Prostate gland (tissue), 2 donors: ENCODE data around the gene MTMR1.

Experiments
- POLR2AphosphoS5 ChIP-seq: sonication (generic); formaldehyde crosslinking; IDR thresholded peaks from one replicate; pipeline ENCODE4 v1.6.1; 2017; ENCODE audit warnings: antibody characterized with exemption
- TF ChIP-seq, protein P1 (sequence below), 4 experiments: fragments of 200-600 bp in 2 of 4; fragments of 450-650 bp in 2 of 4; sonication (generic) in 2 of 4; IDR thresholded peaks; 1 replicate in 3 of 4; 2 replicates in 1 of 4; pipeline ENCODE4 v1.5.1; 2016 to 2019; ENCODE audit warnings: antibody characterized with exemption in 4 of 4, mild to moderate bottlenecking in 2 of 4, moderate library complexity in 2 of 4

DNA sequence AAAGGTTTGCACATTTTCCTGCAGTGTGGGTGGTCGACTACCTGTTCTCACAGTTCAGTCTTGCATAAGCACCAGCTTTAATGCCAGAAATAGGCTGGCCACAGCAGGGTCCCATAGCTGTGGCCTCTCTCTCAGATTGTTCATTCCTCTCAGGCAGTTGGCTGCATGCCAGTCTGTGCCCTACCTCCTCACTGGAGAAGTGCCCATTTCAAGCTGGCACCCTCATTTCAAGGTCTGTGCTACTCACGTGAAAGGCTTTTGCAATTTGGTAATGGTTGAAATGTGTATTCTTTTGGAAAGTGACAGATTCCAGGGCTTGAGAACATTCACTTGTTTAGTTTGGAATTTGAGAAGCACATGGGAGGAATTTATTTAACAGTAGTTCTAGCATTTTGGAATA, 28.9 kb upstream of the MTMR1 start:
- TF ChIP-seq POLR2AphosphoS5 = peak; percentile 56
- TF ChIP-seq, protein P1, sequence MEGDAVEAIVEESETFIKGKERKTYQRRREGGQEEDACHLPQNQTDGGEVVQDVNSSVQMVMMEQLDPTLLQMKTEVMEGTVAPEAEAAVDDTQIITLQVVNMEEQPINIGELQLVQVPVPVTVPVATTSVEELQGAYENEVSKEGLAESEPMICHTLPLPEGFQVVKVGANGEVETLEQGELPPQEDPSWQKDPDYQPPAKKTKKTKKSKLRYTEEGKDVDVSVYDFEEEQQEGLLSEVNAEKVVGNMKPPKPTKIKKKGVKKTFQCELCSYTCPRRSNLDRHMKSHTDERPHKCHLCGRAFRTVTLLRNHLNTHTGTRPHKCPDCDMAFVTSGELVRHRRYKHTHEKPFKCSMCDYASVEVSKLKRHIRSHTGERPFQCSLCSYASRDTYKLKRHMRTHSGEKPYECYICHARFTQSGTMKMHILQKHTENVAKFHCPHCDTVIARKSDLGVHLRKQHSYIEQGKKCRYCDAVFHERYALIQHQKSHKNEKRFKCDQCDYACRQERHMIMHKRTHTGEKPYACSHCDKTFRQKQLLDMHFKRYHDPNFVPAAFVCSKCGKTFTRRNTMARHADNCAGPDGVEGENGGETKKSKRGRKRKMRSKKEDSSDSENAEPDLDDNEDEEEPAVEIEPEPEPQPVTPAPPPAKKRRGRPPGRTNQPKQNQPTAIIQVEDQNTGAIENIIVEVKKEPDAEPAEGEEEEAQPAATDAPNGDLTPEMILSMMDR (IDR thresholded peaks at IDR 0.05) = no peak
